GM21717 (cell line): ENCODE results near the gene SUSD3.
"Not testable (repeated sequence)": the region's sequence is repeated elsewhere in the genome, so short reads cannot be mapped to it uniquely, and the experiment has no call there.

Experiments used
- ATAC-seq: cut with Tn5 transposase; IDR thresholded peaks from one replicate; pipeline ENCODE4 v1.9.1; 2021; ENCODE audit warnings: mild to moderate bottlenecking, moderate library complexity; ENCODE audit not compliant: unreplicated experiment

SUSD3 gene

DNA sequence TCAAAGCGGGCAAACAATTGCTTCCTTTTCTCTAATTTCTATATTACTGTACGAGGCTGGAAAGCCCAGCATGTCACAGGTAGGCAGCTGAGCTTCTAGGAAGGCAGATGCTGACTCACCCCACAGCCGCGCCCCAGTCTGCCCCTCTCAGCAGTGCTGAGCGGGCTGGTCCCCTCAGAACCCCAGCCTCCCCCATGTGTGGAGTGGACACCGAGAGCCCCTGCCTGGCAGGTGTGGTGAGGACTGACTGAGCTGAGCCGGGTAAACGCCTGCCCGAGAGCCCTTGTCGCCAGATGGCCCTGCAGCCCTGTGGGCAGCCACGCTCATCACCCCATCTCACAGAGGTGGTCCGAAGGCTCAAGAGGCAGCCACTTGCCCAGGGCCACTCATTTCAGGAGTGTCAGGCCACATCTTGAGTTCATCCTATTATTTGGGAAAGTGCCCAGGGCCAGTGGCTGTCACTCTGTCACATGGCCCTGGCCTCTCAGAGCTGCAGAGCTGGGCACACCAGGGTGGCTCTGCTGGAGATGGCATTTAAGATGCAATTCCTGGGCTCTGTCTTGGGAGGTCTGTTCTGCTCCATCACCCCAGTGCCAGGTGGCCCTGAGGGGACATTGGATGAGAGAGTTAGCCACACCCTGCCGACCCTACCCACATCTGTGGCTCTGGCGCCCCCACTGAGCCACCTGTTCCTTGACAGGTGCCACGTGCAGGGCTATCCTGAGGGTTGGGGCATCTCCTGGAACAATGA lies 50.0 kb downstream of the SUSD3 start:
- ATAC-seq, result no peak

DNA sequence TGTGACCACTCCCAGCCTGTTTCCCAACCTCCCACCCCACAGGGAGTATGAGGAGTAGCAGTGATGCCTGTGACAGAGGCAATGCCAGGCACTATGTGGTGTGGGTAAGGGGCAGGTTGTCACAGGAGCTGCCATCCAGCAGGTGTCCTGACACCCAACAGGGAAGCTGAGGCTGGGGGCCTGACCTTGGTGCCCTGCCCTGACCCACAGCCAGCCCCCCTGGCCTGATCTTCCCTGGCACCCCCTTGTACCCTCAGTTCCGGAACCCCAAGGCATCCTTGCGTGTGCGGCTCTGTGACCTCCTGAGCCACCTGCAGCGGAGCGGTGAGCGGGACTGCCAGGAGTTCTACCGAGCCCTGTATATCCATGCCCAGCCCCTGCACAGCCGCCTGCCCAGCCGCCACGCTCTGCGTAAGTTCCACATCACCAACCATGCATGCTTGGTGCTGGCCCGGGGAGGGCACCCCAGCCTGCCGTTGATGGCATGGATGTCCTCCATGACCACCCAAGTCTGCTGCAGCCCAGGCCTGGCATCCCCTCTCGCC lies 51.9 kb downstream of the SUSD3 start:
- no peak for ATAC-seq

DNA sequence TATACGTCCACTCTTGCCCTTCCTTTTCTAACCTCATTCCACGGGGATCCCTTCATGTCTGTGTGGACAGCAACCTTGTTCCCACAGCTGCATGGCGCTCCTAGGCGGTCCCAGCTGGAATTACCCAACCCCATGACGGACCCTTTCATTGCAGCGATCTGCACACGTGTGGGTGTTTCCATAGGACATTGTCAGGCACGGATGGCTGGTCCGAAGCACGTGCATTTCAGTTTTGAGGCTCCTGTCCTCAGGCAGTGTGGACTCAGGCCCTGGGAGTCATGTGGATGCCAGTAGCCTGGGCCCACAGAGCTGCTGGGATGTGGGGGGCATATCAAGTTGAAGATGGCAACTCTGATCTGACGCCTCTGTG lies 52.5 kb downstream of the SUSD3 start:
- ATAC-seq, result no peak

DNA sequence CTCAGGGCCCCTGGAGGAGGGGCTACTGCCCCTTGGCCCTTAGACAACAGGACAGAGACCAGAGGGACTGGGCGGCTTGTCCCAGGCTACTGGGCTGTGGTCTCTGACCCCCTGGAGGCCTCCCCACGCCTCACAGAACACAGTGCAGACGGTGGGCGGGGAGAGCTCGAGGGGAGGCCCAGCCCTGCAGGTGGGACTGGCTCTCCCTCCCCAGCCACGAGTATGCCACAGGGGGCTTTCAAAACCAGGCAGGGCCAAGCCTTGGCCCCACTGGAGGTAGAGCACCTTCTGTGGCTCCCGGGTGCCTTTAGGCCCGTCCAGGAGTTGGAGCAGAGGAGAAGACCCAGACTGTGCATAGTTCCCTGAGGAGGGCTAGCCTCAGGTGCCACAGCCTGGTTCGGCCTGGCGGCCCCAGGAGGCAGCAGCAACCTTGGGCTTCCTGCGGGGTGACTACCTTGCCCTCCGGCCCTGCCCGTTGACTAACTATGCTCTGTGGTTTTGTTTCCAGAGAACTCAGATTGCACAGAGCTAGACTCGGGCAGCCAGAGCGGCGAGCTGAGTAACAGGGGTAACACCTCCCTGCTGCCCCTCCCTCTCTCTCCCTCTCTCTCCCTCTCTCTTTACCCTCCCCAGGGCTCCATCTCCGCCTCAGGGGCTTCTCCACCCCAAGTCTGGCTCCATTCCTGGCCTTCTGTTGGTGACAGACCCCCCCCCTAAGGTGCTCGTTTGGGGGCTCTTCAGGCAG lies 53.0 kb downstream of the SUSD3 start:
- ATAC-seq, result no peak

DNA sequence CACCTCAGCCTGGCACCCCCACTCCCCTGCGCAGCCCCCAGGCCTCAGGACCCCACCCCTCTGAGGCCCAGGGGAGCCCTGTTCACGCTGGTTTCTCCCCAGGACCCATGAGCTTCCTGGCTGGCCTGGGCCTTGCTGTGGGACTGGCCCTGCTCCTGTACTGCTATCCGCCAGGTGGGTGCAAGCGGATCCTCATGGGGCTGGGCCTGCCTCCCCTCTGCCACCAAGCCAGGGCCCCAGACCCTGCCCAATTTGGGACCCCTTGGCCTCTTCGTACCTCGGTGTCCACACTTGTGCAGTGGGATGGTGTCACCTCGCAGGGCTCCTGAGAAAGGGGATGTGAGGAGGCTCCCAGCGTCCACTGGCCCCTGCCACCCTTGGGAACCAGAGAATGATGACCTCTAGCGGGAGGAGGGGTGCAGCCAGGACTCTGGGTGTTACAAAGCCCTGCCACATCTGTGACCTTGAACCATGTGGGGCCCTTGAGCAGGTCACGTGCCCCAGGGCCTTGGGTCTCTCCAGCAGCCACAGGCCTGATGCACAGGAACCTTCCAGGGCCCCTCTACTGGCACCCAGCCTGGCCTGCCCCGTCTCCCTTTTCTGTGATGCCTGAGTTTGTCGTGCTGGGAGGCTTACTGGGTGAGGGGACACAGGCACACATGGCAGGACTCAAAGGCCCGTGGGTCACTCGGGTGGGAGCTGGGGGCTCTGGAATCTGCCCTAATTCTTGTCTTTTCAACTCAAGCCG lies 53.8 kb downstream of the SUSD3 start:
- ATAC-seq, result no peak

DNA sequence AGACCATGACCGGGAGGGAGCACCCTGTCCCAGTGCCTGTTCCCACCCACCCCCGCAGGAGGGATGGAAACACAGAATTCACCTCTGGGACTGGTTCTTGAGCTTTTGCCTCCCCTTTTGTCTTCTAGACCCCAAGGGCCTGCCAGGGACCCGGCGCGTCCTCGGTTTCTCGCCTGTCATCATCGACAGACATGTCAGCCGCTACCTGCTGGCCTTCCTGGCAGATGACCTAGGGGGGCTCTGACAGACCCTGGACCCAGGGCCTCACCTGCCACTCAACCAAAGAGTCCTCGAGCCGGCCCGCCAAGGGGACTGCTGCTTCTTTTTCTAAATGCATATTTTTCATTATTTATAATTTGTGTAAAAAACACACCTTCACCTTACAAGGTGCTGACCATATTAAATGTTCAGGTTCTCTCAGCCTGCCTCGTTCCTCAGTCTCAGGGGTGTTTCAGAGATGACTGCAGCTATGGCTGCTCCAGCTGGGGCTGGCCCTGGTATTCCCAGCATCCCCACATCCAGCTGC lies 54.4 kb downstream of the SUSD3 start:
- ATAC-seq, result no peak

DNA sequence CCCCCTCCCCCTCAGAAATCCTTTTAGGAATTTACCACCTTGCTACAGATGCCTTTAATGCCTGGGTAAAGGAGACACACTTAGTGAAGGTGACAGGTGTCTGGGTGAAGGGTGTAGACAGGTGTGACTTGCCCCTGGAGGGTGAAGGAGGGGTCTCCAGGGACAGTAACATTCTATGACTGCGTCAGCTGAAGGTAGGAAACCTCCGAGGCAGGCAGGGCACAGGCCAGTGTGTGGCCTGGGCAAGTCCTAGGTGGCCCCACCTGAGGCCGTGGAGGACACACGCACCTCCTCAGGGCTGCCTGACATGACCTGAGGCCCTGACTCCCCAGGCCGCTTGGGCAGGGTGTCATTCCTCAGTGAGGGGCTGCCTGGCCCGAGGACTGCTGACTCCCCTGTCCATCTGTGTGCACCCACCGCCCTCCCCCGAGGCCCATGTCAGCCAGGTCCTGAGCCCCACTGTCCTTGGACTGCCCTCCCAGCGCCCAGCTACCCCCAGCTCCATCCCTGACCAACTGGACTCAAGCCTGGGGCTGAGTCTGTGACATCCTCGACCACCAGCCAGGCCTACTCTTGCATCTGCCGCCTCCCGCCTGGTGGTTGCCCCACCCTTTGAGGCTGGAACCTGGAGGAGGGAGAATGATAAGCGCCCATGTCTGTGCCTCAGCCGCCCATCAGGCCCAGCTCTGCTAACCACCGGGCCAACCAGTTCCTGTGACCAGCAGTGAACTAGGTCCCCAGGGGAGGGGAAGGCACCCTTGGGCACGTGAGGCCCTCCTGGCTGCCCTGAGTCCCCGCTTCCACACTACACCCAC lies 55.9 kb downstream of the SUSD3 start:
- ATAC-seq, result no peak

DNA sequence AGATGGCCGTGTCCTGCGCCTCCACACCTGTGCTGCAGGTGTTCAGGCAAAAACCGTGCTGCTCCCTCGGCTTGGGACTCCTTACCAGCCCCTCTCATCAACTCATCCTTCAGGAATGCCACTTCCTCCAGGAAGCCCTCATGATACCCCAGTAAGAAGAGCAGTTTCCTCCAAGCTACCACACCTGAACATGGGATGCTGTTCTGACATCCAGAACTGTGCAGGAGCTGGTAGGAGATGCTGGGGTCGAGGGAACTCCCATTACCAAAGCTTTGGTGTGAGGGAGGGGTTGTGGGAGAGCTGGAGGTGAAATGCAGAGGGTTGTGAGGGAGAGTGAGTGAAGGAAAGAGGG lies 56.5 kb downstream of the SUSD3 start:
- ATAC-seq, result no peak

DNA sequence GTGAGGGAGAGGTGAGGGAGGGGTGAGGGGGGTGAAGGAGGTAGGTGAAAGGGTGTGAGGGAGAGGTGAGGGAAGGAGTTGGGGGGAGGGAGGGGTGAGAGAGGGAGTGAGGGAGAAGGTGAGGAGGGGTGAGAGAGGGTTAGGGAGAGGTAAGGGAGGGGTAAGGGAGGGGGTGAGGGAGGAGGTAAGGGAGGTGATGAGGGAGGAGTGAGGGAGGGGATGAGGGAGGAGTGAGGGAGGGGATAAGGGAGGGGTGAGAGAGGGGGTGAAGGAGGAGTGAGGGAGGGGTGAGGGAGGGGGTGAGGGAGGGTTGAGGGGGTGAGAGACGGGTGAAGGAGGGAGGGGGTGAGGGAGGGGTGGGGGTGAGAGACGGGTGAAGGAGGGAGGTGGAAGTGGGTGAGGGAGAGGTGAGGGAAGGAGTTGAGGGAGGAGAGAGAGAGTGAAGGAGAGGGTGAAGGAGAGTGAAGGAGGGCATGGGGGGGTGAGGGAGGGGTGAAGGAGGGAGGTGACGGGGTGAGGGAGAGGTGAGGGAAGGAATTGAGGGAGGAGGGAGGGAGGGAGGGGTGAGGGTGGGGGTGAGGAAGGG lies 57.1 kb downstream of the SUSD3 start:
- ATAC-seq, result no peak

DNA sequence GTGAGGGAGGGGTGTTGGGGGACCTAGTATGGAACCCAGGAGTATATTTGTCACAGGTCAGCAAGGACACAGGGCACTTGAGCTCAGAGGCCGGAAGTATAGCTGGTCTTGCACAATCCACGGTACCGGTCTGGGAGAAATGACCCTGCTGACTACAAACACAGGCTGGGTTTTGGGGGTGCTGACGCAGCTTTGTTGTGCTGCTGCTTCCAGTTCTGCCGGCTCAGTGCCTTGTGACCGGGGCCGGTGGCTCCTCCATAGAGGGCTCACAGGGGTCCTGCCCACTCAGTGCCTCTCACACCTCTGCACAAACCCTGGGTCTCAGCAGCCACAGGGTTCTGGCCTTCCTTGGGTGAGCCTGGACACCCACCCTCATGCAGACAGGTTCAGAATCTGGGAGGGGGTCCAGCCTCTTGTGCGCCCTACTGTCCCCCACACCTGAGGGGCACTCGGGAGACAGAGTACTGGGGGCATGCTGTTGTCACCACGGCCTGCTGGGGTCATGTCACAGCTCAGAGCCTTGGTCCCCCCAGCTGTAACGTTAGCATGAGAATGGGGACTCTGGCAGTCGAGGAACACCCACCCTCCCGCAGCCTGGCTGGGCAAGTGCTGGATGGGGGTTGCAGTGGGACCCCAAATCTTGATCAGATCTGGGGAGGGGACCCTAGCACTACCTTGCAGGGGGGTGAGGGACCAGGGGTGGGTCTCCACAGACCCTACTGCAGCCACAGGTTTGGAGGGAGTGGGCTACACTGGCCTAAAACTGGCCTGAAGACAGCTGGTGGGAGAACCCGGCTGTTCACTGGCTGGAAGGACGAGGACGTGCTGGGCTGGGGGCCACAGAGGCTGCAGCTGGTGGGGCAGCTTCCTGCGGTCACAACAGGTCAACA lies 57.8 kb downstream of the SUSD3 start:
- ATAC-seq, result no peak

DNA sequence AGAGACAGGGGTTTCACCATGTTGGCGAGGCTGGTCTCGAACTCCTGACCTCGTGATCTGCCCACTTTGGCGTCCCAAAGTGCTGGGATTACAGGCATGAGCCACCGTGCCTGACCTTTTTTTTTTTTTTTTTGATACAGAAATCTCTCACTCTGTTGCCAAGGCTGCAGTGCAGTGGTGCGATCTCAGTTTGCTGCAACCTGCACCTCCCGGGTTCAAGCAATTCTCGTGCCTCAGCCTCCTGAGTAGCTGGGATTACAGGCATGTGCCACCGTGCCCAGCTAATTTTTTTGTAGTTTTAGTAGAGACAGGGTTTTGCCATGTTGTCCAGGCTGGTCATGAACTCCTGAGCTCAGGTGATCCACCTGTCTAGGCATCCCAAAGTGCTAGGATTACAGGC lies 59.0 kb downstream of the SUSD3 start:
- ATAC-seq, result not testable (repeated sequence)

DNA sequence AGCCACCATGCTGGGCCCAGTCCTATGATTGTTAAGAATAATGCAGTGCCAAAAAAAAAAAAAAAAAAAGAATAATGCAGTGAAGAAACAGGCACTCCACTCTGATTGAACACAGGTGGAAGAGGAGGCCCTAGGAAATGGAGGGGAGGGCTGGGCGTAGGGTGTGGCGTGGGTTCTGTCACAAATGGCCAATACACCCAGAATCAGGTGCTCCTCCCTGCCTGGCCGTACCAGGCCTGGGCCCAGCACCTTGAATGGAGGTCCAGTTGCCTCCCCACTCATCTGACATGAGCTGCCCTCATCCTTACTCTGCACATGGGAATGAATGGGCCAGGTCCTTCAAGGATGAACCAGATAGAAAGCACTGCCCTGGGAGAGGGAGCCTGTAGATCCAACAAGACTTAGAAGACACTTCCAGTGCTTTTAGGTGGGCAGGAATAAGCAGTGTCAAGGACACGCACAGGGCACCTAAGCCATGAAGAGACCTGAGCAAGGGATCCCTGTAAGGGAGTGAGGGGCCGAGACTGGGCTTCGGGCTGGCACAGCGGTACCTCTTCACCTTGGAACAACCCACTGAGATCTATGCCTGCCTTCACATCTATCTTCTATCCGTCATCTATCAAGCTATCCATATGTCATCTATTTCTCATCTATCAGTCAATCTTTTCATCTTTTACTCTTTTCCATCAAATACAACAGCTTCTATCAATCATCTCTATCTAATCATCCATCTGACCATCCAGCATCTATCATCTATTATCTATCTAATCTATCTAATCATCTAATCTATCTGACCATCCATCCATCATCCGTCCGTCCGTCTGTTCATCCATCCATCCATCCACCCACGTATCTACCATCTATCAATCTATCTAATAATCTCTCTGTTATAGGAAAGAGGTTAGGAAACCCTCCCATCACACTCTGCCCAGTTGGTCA lies 59.7 kb downstream of the SUSD3 start:
- ATAC-seq, result no peak

DNA sequence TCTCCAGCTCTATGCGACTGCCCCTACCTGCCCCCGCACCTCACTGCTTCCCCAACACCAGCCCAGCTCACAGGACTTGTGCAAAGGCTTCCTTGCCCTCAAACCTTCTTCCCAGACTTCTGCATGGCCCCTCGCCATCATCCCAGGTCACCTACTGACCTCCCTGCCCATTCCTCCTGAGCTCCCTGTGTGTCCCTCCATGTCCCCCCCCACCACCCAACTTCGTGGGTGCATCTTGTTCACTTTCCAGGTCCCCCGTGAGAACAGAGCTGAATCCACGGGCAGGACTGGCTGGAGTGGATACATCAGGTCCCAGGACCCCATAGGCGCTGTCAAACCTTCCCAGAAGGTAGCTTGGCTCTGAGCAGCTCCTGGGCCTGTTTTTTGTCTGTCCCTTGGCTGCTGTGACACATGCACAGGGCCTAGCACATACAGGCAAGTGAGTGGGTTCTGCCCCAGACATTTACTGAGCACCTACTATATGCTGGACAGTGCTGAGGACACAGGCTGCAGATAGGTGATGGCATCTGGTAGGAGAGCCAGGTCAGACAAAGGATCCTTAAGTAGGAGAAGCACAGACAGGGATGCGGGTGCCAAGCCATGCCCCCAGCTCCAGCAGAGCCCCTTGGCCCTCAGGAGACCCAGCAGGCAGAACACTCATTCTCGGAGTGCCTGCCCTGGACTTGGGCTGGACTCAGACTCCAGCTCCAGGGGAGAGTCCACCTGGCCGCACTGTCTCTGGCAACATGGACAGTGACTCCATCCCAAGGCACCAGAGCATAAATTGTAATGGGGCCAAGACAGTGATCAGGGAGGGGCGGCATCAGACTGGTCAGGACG lies 60.6 kb downstream of the SUSD3 start:
- ATAC-seq, result no peak

DNA sequence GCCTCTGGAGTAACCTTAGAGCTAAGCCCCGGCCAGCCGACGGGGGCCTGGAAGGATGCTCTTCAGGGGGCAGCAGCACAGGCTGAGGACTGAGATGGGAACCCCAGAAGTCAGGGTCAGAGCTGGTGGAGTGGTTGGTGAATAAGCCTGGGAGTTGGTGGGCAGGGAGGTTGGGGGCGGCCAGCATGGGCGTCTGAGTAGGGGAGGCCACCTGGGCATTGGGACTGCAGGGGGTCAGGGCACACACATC lies 61.1 kb downstream of the SUSD3 start:
- no peak for ATAC-seq

DNA sequence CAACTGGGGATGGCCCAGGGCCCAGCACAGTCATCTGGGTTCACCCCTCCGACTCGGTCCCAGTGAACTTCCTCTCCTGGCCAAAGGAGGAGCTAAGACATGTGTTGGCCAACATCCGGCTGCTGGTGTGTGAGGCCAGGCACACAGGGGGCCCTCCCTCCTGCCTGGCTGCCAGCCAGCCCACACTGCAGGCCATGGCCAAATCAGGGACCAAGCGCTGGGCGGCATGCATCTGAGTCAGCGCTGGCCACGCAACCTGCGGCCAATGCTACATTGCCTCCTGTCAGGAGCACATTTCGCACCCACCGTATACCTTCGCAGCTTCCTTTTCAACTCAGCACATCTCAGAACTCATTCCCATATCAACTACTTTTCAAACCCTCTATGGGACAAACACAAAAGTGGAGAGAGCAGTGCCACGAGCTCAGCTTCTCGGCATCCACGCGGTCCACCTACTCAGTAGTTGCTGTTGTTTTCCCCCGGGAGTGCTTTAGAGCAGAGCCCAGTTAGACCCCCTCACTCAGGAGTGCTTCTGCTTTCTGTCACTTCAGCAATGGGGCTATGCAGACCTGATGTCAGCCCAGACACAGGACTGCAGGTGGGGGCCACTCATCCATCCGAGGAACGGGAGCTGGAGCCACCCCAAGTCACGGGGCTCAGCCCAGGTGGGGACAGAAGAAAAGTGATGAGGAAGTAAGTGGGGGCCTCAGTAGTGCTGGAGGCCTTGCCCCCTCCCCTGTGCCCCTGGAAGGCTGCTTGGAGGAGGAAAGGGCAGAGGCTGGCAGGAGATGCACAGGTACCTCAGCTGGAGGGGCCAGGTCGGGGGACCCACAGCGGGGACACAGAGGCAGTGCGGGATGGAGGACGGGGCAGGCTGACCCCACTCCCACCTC lies 61.7 kb downstream of the SUSD3 start:
- peak; percentile 81 for ATAC-seq

DNA sequence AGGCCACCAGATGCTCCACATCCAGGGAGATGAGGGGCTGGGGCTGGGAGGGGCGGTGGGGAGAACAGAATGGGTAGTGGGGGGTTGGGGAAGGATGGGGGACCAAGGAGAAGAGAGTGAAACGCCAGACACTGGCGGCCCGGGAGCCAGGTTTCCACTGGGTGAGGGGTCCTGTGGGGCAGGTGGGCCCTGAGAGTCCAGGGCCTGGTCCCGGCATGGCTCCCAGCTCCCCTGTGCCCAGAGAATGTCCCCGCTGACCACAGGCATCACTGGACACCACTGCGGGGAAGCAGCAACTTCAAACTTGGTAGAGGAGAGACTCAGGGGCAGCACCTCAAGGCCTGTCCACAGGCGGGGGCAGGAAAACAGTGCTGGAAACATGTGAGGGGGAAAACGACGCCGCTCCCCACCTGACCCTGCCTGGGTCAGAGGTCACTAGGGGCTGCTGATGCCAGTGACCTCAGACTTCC lies 62.4 kb downstream of the SUSD3 start:
- ATAC-seq, result no peak
